GM12878 (cell line): ENCODE results near the gene ING3. TPM values are rescaled to one million over a fixed set of nuclear protein-coding genes. Genes with fewer than 3 reads are reported as not detected.

Experiments
- ATAC-seq: fragments of 200-7000 bp; cut with Tn5 transposase; 3 replicates; pipeline ENCODE4 v1.9.1; 2020; ENCODE audit warnings: mild to moderate bottlenecking, moderate library complexity
- BruUV-seq: library from RNA; stranded (reverse); fragments of 400-500 nt; replicated peaks from 2 replicates; lab custom pipeline; 2021; lab: Mats Ljungman, UMichigan
- CTCF ChIA-PET: fragments of 300-600 bp; sonication (Branson Sonifier 250); formaldehyde crosslinking; extraction: SDS; loops from one replicate; lab custom pipeline; 2021; ENCODE audit warnings: inconsistent platforms; lab: Yijun Ruan, JAX
- POLR2A ChIA-PET: fragments of 350-600 bp; formaldehyde crosslinking; extraction: SDS; loops from one replicate; lab custom pipeline; 2021; ENCODE audit warnings: inconsistent platforms; lab: Charles Lee
- RAD21 ChIA-PET: fragments of 300-600 bp; sonication (Branson Sonifier 250); formaldehyde crosslinking; loops from one replicate; lab custom pipeline; 2023; ENCODE audit warnings: antibody characterized with exemption; ENCODE audit not compliant: unreplicated experiment; lab: Charles Lee
- SMC1A ChIA-PET: fragments of 300-600 bp; sonication (Branson Sonifier 250); formaldehyde crosslinking; loops from one replicate; lab custom pipeline; 2023; ENCODE audit not compliant: unreplicated experiment, uncharacterized antibody; lab: Charles Lee
- DNase-seq: peaks from one replicate; pipeline ENCODE4 v3.0.0-alpha.2; 2011; ENCODE audit warnings: low read depth, low spot score
- FAIRE-seq: peaks from 3 replicates; lab custom pipeline; 2011; peaks lifted over from hg19 to GRCh38; lab: Jason Lieb, UNC
- H2AFZ ChIP-seq: 2 replicates; pipeline ENCODE4 v1.6.0; 2011; ENCODE audit warnings: low read depth, low read length, control low read depth; ENCODE audit not compliant: control insufficient read depth
- H3K27ac ChIP-seq: 2 replicates; pipeline ENCODE4 v1.5.1; 2011; ENCODE audit warnings: control low read depth; ENCODE audit not compliant: control insufficient read depth, insufficient read depth
- H3K27me3 ChIP-seq, 2 experiments: replicated peaks in 1 of 2; 2 replicates each; pipeline versions ENCODE4 v1.6.0 to v1.6.1; 2011; ENCODE audit warnings: low read length in 1 of 2; ENCODE audit not compliant: control insufficient read depth in 2 of 2, insufficient read depth in 2 of 2
- H3K36me3 ChIP-seq, 2 experiments: 2 replicates each; pipeline ENCODE4 v1.5.1; 2011; ENCODE audit warnings: low read length in 1 of 2; ENCODE audit not compliant: control insufficient read depth in 2 of 2, insufficient read depth in 2 of 2
- H3K4me1 ChIP-seq: 2 replicates; pipeline ENCODE4 v1.6.1; 2011; ENCODE audit warnings: mild to moderate bottlenecking, low read length, moderate library complexity, mixed read lengths; ENCODE audit not compliant: control insufficient read depth, insufficient read depth
- H3K4me2 ChIP-seq: 2 replicates; pipeline ENCODE4 v1.6.0; 2011; ENCODE audit warnings: control low read depth; ENCODE audit not compliant: control insufficient read depth, insufficient read depth
- H3K4me3 ChIP-seq: fragments of 200-600 bp; sonication (generic); 2 replicates; pipeline ENCODE4 v1.5.1; 2016
- H3K79me2 ChIP-seq: 2 replicates; pipeline ENCODE4 v1.6.0; 2011; ENCODE audit warnings: low read length; ENCODE audit not compliant: control insufficient read depth, insufficient read depth
- H3K9ac ChIP-seq: 2 replicates; pipeline ENCODE4 v1.8.0; 2011; ENCODE audit warnings: low read length, control low read depth, mixed read lengths; ENCODE audit not compliant: control insufficient read depth, insufficient read depth
- H3K9me3 ChIP-seq: replicated peaks from 3 replicates; pipeline ENCODE4 v1.5.1; 2011; ENCODE audit warnings: mild to moderate bottlenecking, low read length; ENCODE audit not compliant: control insufficient read depth, insufficient read depth
- H4K20me1 ChIP-seq: 2 replicates; pipeline ENCODE4 v1.6.0; 2011; ENCODE audit not compliant: control insufficient read depth, insufficient read depth
- BHLHE40 ChIP-seq, 2 experiments: fragments of 450-650 bp in 1 of 2; IDR thresholded peaks; 2 replicates each; pipeline ENCODE4 v1.6.1; 2011 to 2017; ENCODE audit warnings: low read depth in 2 of 2, borderline replicate concordance in 1 of 2, improper control_type of control experiment in 1 of 2, low read length in 1 of 2, mild to moderate bottlenecking in 1 of 2
- EED ChIP-seq: sonication (generic); IDR thresholded peaks from 2 replicates; pipeline ENCODE4 v1.6.1; 2016; ENCODE audit warnings: antibody characterized with exemption, low read depth
- ESRRA ChIP-seq: IDR thresholded peaks from 2 replicates; pipeline ENCODE4 v1.6.1; 2012; ENCODE audit warnings: mild to moderate bottlenecking, low read length, improper control_type of control experiment
- FOS ChIP-seq: IDR thresholded peaks from 3 replicates; pipeline ENCODE4 v1.6.1; 2011; ENCODE audit warnings: borderline replicate concordance; ENCODE audit not compliant: insufficient read length; ENCODE audit errors: extremely low read depth
- KDM1A ChIP-seq: fragments of 200-600 bp; sonication (generic); IDR thresholded peaks from 2 replicates; pipeline ENCODE4 v1.6.1; 2016; ENCODE audit warnings: borderline replicate concordance
- MAX ChIP-seq: IDR thresholded peaks from 2 replicates; pipeline ENCODE4 v1.6.1; 2012; ENCODE audit warnings: low read depth, low read length, improper control_type of control experiment
- MEF2A ChIP-seq: IDR thresholded peaks from 2 replicates; pipeline ENCODE4 v1.6.1; 2011; ENCODE audit warnings: low read depth, mild to moderate bottlenecking, low read length, moderate library complexity; ENCODE audit not compliant: insufficient read depth
- MTA2 ChIP-seq: fragments of 450-650 bp; IDR thresholded peaks from 2 replicates; pipeline ENCODE4 v1.6.1; 2016; ENCODE audit warnings: low read depth, mild to moderate bottlenecking, moderate library complexity
- MXI1 ChIP-seq: fragments of 150-350 bp; IDR thresholded peaks from 2 replicates; pipeline ENCODE4 v1.6.1; 2011; ENCODE audit warnings: low read depth, mild to moderate bottlenecking, inconsistent platforms, low read length, improper control_type of control experiment
- NKRF ChIP-seq: fragments of 450-650 bp; conservative IDR thresholded peaks from 2 replicates; pipeline ENCODE4 v1.6.1; 2017; ENCODE audit warnings: mild to moderate bottlenecking, moderate library complexity
- SMAD5 ChIP-seq: IDR thresholded peaks from 2 replicates; pipeline ENCODE4 v1.6.1; 2016; ENCODE audit warnings: antibody characterized with exemption, low read depth
- SUZ12 ChIP-seq: fragments of 200-600 bp; sonication (generic); IDR thresholded peaks from one replicate; pipeline ENCODE4 v1.6.1; 2018; ENCODE audit warnings: antibody characterized with exemption, mild to moderate bottlenecking; ENCODE audit not compliant: unreplicated experiment
- ZBTB40 ChIP-seq: fragments of 450-650 bp; IDR thresholded peaks from 2 replicates; pipeline ENCODE4 v1.6.1; 2016; ENCODE audit warnings: mild to moderate bottlenecking, moderate library complexity, borderline replicate concordance
- ZNF24 ChIP-seq: fragments of 450-650 bp; IDR thresholded peaks from 2 replicates; pipeline ENCODE4 v1.6.1; 2017; ENCODE audit warnings: antibody characterized with exemption, mild to moderate bottlenecking
- WGBS: methylation state at CpG from one replicate; pipeline ENCODE4 v1.1.6; 2016; ENCODE audit warnings: low lambda C conversion rate; ENCODE audit not compliant: insufficient replicate concordance, insufficient coverage; ENCODE audit errors: missing lambda C conversion rate; 5-methylcytosine and 5-hydroxymethylcytosine counted together
- in situ Hi-C: fragments of 300-500 bp; cut with MboI; formaldehyde crosslinking; loops from 9 replicates; pipeline ENCODE4 v1.14.3; 2018; ENCODE audit warnings: mixed read lengths
- intact Hi-C: fragments of 100-400 bp; cut with micrococcal nuclease; formaldehyde crosslinking; loops from one replicate; pipeline ENCODE4 v1.14.2; 2022; ENCODE audit not compliant: unreplicated experiment
- polyA plus RNA-seq, 11 experiments: library from polyadenylated mRNA; depleted of rRNA in 4 of 11; unstranded in 6 of 11; stranded (reverse) in 5 of 11; fragments of >200 nt; fragmentation: Nextera tagmentation in 4 of 11; fragmentation: Illumina TruSeq in 1 of 11; extraction: Ambion mirVana in 4 of 11; extraction: Trizol in 1 of 11; gene quantifications; 1 replicate in 1 of 11; 2 replicates in 10 of 11; pipeline versions ENCODE4 v1.2.1 to v1.2.3, GENCODE V29; 2011 to 2016; ENCODE audit warnings: inconsistent platforms in 2 of 11, missing spikeins in 2 of 11, low read depth in 1 of 11
- total RNA-seq, 4 experiments: library from RNA; depleted of rRNA in 3 of 4; stranded (reverse); fragments of >200 nt in 3 of 4; fragmentation: Illumina TruSeq in 1 of 4; extraction: Trizol in 1 of 4; gene quantifications; 2 replicates each; pipeline versions ENCODE4 v1.2.1 to v1.2.3, GENCODE V29; 2013 to 2021
- TF ChIP-seq, protein P1 (sequence below): fragments of 150-350 bp; IDR thresholded peaks from 2 replicates; pipeline ENCODE4 v1.6.1; 2014; ENCODE audit warnings: mild to moderate bottlenecking, low read depth, low read length

Gene ING3
- total and polyA plus RNA-seq, 10 of the 15 experiments (the other 5 are each of a cell fraction or from before 2014, with no cell fraction given), result 12.1 to 60.8 (median 28.8) TPM

DNA sequence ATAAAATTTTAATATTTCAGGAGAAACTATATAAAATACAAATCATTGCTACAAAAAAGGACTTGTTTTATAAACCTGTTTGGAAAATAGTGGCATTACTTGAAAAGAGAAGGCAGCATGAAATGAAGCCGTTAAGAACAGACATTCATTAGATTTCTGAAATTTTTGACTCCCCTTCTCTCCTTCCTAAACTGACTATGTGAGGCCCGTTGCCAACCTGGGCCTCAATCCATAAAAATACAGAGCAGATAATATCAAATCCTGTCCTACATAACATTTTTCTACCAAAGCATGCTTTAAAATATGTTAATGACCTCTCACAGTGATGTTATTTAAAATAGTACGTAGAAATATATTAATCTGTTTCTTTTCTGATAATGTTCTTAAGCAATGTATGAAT is 34.5 kb upstream of the ING3 start (continued):
- TF ChIP-seq, protein P1, sequence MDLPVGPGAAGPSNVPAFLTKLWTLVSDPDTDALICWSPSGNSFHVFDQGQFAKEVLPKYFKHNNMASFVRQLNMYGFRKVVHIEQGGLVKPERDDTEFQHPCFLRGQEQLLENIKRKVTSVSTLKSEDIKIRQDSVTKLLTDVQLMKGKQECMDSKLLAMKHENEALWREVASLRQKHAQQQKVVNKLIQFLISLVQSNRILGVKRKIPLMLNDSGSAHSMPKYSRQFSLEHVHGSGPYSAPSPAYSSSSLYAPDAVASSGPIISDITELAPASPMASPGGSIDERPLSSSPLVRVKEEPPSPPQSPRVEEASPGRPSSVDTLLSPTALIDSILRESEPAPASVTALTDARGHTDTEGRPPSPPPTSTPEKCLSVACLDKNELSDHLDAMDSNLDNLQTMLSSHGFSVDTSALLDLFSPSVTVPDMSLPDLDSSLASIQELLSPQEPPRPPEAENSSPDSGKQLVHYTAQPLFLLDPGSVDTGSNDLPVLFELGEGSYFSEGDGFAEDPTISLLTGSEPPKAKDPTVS, result no peak

DNA sequence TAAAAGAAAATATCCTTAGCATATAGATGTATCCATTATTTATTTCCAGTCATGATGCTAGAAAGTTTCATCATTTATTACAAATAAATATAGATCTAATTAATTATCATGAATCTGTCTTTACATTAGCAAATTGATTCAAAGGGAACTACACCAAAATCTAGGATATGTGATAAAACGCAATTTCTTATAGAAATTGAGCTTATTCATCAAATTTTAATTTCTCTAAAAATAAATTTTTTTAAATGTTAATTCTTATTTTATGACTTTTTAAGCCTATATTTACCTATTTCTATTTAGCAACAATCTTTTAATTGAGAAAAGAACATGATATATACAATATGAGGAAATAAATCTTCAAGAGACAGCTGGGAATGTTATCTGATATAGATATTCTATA is 34.0 kb upstream of the ING3 start:
- ChIA-PET POLR2A (no interaction called here), RAD21 (interaction anchor here (1.1 kb wide), 1 partner anchor 10 kb away, joined by 3 read pairs; no protein-coding TSS in a partner anchor), SMC1A (interaction anchor here (1.4 to 1.7 kb wide), 2 partner anchors 10 to 12 kb away, joined by 5 to 10 read pairs; no protein-coding TSS in a partner anchor), CTCF (interaction anchor here (0.9 to 1.2 kb wide), 2 partner anchors 89 to 98 kb away, joined by 3 read pairs; no protein-coding TSS in a partner anchor)
- Histone ChIP-seq H4K20me1 (no peaks in the 10 kb centered on the region), H3K4me2 (no peak overlapping the region), H3K4me3 (no peak overlapping the region), H3K27me3 (no peaks in the 10 kb centered on the region), H3K4me1 (no peaks in the 10 kb centered on the region), H3K79me2 (no peaks in the 10 kb centered on the region), H2AFZ (no peak overlapping the region), H3K9me3 (no peaks in the 10 kb centered on the region), H3K36me3 (no peaks in the 10 kb centered on the region), H3K27ac (no peak overlapping the region), H3K9ac (no peak overlapping the region)
- 5% methylated on average over 1 of the region's 1 CpG for whole genome bisulfite sequencing
- intact Hi-C loops, result no loop called here
- no TSS peak for BruUV-seq
- DNase-seq (no peak), FAIRE-seq (no peak), ATAC-seq (no peak)
- in situ Hi-C loops, result no loop called here
- TF ChIP-seq MTA2 (no peak), MEF2A (no peak), BHLHE40 (IDR thresholded peaks at IDR 0.05; ENCODE audit: borderline replicate concordance in 1 of 2, low read depth in 2 of 2, low read length in 1 of 2) (no peak), KDM1A (no peak), ZBTB40 (no peak), EED (no peak), ZNF24 (no peak), SUZ12 (no peak), MXI1 (no peak), ESRRA (no peak), SMAD5 (no peak), FOS (no peak), NKRF (no peak), MAX (no peak)
